A549 (cell line): ENCODE measurements around the gene NSMCE4A. TPM values are rescaled to one million over a fixed set of nuclear protein-coding genes. Genes with fewer than 3 reads are reported as not detected.

Source experiments
- ATAC-seq, 2 experiments: fragments of 200-7000 bp in 1 of 2; fragments of >200 bp in 1 of 2; cut with Nextera tagmentation in 1 of 2; cut with Tn5 transposase in 1 of 2; 3 replicates each; pipeline versions ENCODE4 v1.8.0 to v1.9.1; 2018 to 2020; ENCODE audit warnings: mild to moderate bottlenecking in 1 of 2, moderate library complexity in 1 of 2
- CTCF ChIA-PET: fragments of 300-600 bp; sonication (Branson Sonifier 250); formaldehyde crosslinking; extraction: SDS; loops from one replicate; lab custom pipeline; 2021; ENCODE audit warnings: antibody characterized with exemption, inconsistent platforms; lab: Yijun Ruan, JAX
- POLR2A ChIA-PET: fragments of 350-600 bp; formaldehyde crosslinking; extraction: SDS; loops from one replicate; lab custom pipeline; 2021; ENCODE audit warnings: antibody characterized with exemption, inconsistent platforms; lab: Yijun Ruan, JAX
- DNase-seq, 2 experiments: peaks; one replicate each; pipeline versions ENCODE4 v3.0.0 to v3.0.0-alpha.2; 2011 to 2016; ENCODE audit warnings: low read depth in 1 of 2, low spot score in 1 of 2
- FAIRE-seq: peaks from 2 replicates; lab custom pipeline; 2011; peaks lifted over from hg19 to GRCh38; lab: Jason Lieb, UNC
- H3K27ac ChIP-seq, 2 experiments: fragments of >200 bp; sonication (Bioruptor Twin); formaldehyde crosslinking; 3 replicates each; pipeline ENCODE4 v1.5.1; 2016 to 2017
- H3K4me1 ChIP-seq: fragments of >200 bp; sonication (Bioruptor Twin); formaldehyde crosslinking; 3 replicates; pipeline ENCODE4 v1.6.1; 2016
- H3K4me2 ChIP-seq: fragments of >200 bp; sonication (Bioruptor Twin); formaldehyde crosslinking; 3 replicates; pipeline ENCODE4 v1.6.1; 2016
- H3K4me3 ChIP-seq: fragments of >200 bp; sonication (Bioruptor Twin); formaldehyde crosslinking; 3 replicates; pipeline ENCODE4 v1.5.1; 2016
- H3K9me3 ChIP-seq: fragments of >200 bp; sonication (Bioruptor Twin); formaldehyde crosslinking; 3 replicates; pipeline ENCODE4 v1.6.1; 2016
- BCL3 ChIP-seq: fragments of >200 bp; sonication (Bioruptor Twin); formaldehyde crosslinking; IDR thresholded peaks from 3 replicates; pipeline ENCODE4 v1.6.1; 2016
- CHD2 ChIP-seq: fragments of 150-350 bp; IDR thresholded peaks from 2 replicates; pipeline ENCODE4 v1.6.1; 2014; ENCODE audit warnings: low read length; ENCODE audit not compliant: partially characterized antibody
- CTCF ChIP-seq: fragments of >200 bp; sonication (Bioruptor Twin); formaldehyde crosslinking; IDR thresholded peaks from 3 replicates; pipeline ENCODE4 v1.5.1; 2016
- EHMT2 ChIP-seq: fragments of 200-600 bp; sonication (generic); IDR thresholded peaks from 2 replicates; pipeline ENCODE4 v1.6.1; 2016; ENCODE audit warnings: antibody characterized with exemption, low read depth, mild to moderate bottlenecking, moderate library complexity
- HOXB5 ChIP-seq: fragments of 250-450 bp; sonication (Bioruptor Pico); IDR thresholded peaks from 2 replicates; pipeline ENCODE4 v1.5.0; 2020; ENCODE audit warnings: mild to moderate bottlenecking, moderate library complexity
- JUNB ChIP-seq: fragments of >200 bp; sonication (Bioruptor Twin); formaldehyde crosslinking; IDR thresholded peaks from 2 replicates; pipeline ENCODE4 v1.6.1; 2016
- NR3C1 ChIP-seq: fragments of >200 bp; sonication (Bioruptor Twin); formaldehyde crosslinking; IDR thresholded peaks from 3 replicates; pipeline ENCODE4 v1.6.1; 2017
- RCOR1 ChIP-seq: fragments of 150-350 bp; IDR thresholded peaks from 2 replicates; pipeline ENCODE4 v1.6.1; 2014; ENCODE audit warnings: antibody characterized with exemption, low read length, low read depth
- REST ChIP-seq: fragments of 200-600 bp; sonication (generic); IDR thresholded peaks from 2 replicates; pipeline ENCODE4 v1.6.1; 2016; ENCODE audit warnings: antibody characterized with exemption, mild to moderate bottlenecking, moderate library complexity
- ZC3H11A ChIP-seq: fragments of 450-650 bp; IDR thresholded peaks from 2 replicates; pipeline ENCODE4 v1.6.1; 2014; ENCODE audit warnings: antibody characterized with exemption, mild to moderate bottlenecking
- WGBS: methylation state at CpG from one replicate; pipeline ENCODE4 v1.1.6; 2017; ENCODE audit errors: missing lambda C conversion rate; 5-methylcytosine and 5-hydroxymethylcytosine counted together
- polyA plus RNA-seq, 4 experiments: library from polyadenylated mRNA; depleted of rRNA in 3 of 4; stranded (reverse); fragments of >200 nt; fragmentation: RNase III in 1 of 4; extraction: RNeasy Plus Mini Kit Qiagen cat#74134 plus additional on column Dnase treatment in 1 of 4; gene quantifications; 2 replicates in 3 of 4; 3 replicates in 1 of 4; pipeline ENCODE4 v1.2.3, GENCODE V29; 2011 to 2017

NSMCE4A gene
- polyA plus RNA-seq, 2 of the 4 experiments (the other 2 are of a cell fraction), result 67.2 to 172 TPM

- ChIA-PET POLR2A (no interaction called here), CTCF (interaction anchor here (1.2 to 1.6 kb wide), 3 partner anchors 10 to 134 kb away, joined by 3 to 4 read pairs (median 3); no protein-coding TSS in a partner anchor)
- no peak overlapping the region for H3K4me2 ChIP-seq
- DNase-seq, result no peak
- H3K9me3 ChIP-seq, result no peaks in the 10 kb centered on the region
- peaks cover 36% of the 10 kb centered on the region for H3K4me1 ChIP-seq
- no peak for TF ChIP-seq CTCF
- no peak for TF ChIP-seq EHMT2
- no peak overlapping the region for H3K4me3 ChIP-seq
- FAIRE-seq, result no peak
- no peak for ATAC-seq
- WGBS, result 94% methylated on average over 5 of the region's 5 CpGs
- no peak overlapping the region for H3K27ac ChIP-seq
Measured at GRCh38 chr10:121952226-121952625, 22.8 kb downstream of the NSMCE4A start.

- Histone ChIP-seq H3K4me1 (peaks cover 28% of the 10 kb centered on the region), H3K4me3 (no peak overlapping the region), H3K4me2 (no peak overlapping the region; the same call in 2 of the 3 replicates), H3K27ac (peak overlapping the region in 1 of 2 experiments; percentile 2; a peak in 1 of 6 replicates), H3K9me3 (no peaks in the 10 kb centered on the region)
- no peak for DNase-seq
- no peak for ATAC-seq
- CTCF ChIA-PET, result interaction anchor here (0.6 to 1.4 kb wide), 2 partner anchors 12 to 163 kb away, joined by 3 to 4 read pairs; no protein-coding TSS in a partner anchor
- POLR2A ChIA-PET, result no interaction called here
- FAIRE-seq, result no peak
- 89% methylated on average over 3 of the region's 3 CpGs for WGBS
- TF ChIP-seq EHMT2, result no peak
- TF ChIP-seq RCOR1, result no peak
- no peak for TF ChIP-seq JUNB
- no peak for TF ChIP-seq REST
Measured at GRCh38 chr10:121949451-121949850, 25.6 kb downstream of the NSMCE4A start.

- H3K4me3 ChIP-seq, result no peak overlapping the region
- CTCF ChIA-PET, result interaction anchor here (1.4 kb wide), 1 partner anchor 164 kb away, joined by 4 read pairs; no protein-coding TSS in a partner anchor
- H3K4me1 ChIP-seq, result peaks cover 30% of the 10 kb centered on the region
- 9% methylated on average over 2 of the region's 2 CpGs for WGBS
- TF ChIP-seq BCL3 (no peak), NR3C1 (no peak)
- no peak overlapping the region; the same call in 2 of the 3 replicates for H3K4me2 ChIP-seq
- peak overlapping the region in 1 of 2 experiments; percentile 2; a peak in 1 of 6 replicates for H3K27ac ChIP-seq
- FAIRE-seq (no peak), ATAC-seq (no peak), DNase-seq (no peak)
- no peaks in the 10 kb centered on the region for H3K9me3 ChIP-seq
- POLR2A ChIA-PET, result no interaction called here
Measured at GRCh38 chr10:121949049-121949448, 26.0 kb downstream of the NSMCE4A start.

- no peak for TF ChIP-seq REST
- TF ChIP-seq CHD2, result no peak
- no peak for TF ChIP-seq ZC3H11A
- no peak for TF ChIP-seq HOXB5 (CRISPR knock-in tag)
- ChIA-PET CTCF (interaction anchor here (0.6 to 1.4 kb wide), 4 partner anchors 13 to 165 kb away, joined by 3 to 4 read pairs (median 3); no protein-coding TSS in a partner anchor), POLR2A (interaction anchor here (0.7 to 1.0 kb wide), 2 partner anchors 20 to 26 kb away, joined by 3 to 4 read pairs; partner anchors contain the start of gene ATE1)
- Histone ChIP-seq H3K27ac (peak overlapping the region; percentile 20 to 44; a peak in 3 of 6 replicates), H3K9me3 (no peaks in the 10 kb centered on the region), H3K4me3 (no peak overlapping the region), H3K4me2 (peak overlapping the region; percentile 11; the same call in 1 of the 3 replicates), H3K4me1 (peaks cover 44% of the 10 kb centered on the region)
- ATAC-seq (peak; percentile 52 to 70; a peak in 4 of 6 replicates), DNase-seq (peak in 1 of 2 experiments; percentile 59), FAIRE-seq (no peak)
- 57% methylated on average over 7 of the region's 7 CpGs for WGBS
Measured at GRCh38 chr10:121947343-121948330, 27.4 kb downstream of the NSMCE4A start.
